Osteoblast (primary cell): ENCODE measurements around the gene UBE2E3. TPM values are rescaled to one million over a fixed set of nuclear protein-coding genes. Genes with fewer than 3 reads are reported as not detected.
A peak's percentile ranks its signal among the peaks of the same experiment; 100 is the strongest.

Experiments
- DNase-seq: peaks from one replicate; pipeline ENCODE4 v3.0.0; 2011; ENCODE audit warnings: low spot score, mixed read lengths; ENCODE audit not compliant: insufficient read length; ENCODE audit errors: missing footprints
- H2AFZ ChIP-seq: 2 replicates; pipeline ENCODE4 v1.6.0; 2011; ENCODE audit warnings: mild to moderate bottlenecking, low read length
- H3K27ac ChIP-seq: 2 replicates; pipeline ENCODE4 v1.5.1; 2011; ENCODE audit warnings: mild to moderate bottlenecking, low read depth, low read length, moderate library complexity
- H3K27me3 ChIP-seq: 2 replicates; pipeline ENCODE4 v1.6.0; 2012; ENCODE audit warnings: mild to moderate bottlenecking, control low read depth, inconsistent platforms, low read length, moderate library complexity; ENCODE audit not compliant: insufficient read depth
- H3K36me3 ChIP-seq: 2 replicates; pipeline ENCODE4 v1.5.1; 2011; ENCODE audit warnings: mild to moderate bottlenecking, low read length, control low read depth, moderate library complexity; ENCODE audit not compliant: insufficient read depth
- H3K4me1 ChIP-seq: 2 replicates; pipeline ENCODE4 v1.5.1; 2011; ENCODE audit warnings: mild to moderate bottlenecking, low read length, control low read depth, moderate library complexity; ENCODE audit not compliant: insufficient read depth
- H3K4me2 ChIP-seq: 2 replicates; pipeline ENCODE4 v1.6.0; 2011; ENCODE audit warnings: mild to moderate bottlenecking, low read length; ENCODE audit not compliant: insufficient read depth
- H3K4me3 ChIP-seq: fragments of 200-600 bp; sonication (generic); 3 replicates; pipeline ENCODE4 v1.5.1; 2012; ENCODE audit warnings: mild to moderate bottlenecking, low read length, inconsistent platforms; ENCODE audit not compliant: insufficient read depth
- H3K79me2 ChIP-seq: 2 replicates; pipeline ENCODE4 v1.6.0; 2012; ENCODE audit warnings: mild to moderate bottlenecking, low read length, control low read depth, inconsistent platforms; ENCODE audit not compliant: insufficient read depth
- H3K9me3 ChIP-seq: 2 replicates; pipeline ENCODE4 v1.5.1; 2011; ENCODE audit warnings: low read depth, low read length, control low read depth
- H4K20me1 ChIP-seq: 2 replicates; pipeline ENCODE4 v1.6.0; 2012; ENCODE audit warnings: mild to moderate bottlenecking, low read length, control low read depth; ENCODE audit not compliant: insufficient read depth
- CTCF ChIP-seq: IDR thresholded peaks from 2 replicates; pipeline ENCODE4 v1.5.1; 2011; ENCODE audit warnings: mild to moderate bottlenecking, low read depth, low read length, moderate library complexity; ENCODE audit errors: extremely low read depth
- total RNA-seq: library from RNA; depleted of rRNA; stranded (reverse); fragments of >200 nt; gene quantifications from 2 replicates; pipeline ENCODE4 v1.2.3, GENCODE V29; 2012

UBE2E3 gene
- total RNA-seq, 1 donor = 58.3 TPM

- H3K27me3 ChIP-seq = no peaks in the 10 kb centered on the region
- H4K20me1 ChIP-seq = peaks cover 6% of the 10 kb centered on the region
- peak overlapping the region; percentile 91 for H3K4me2 ChIP-seq
- H3K4me1 ChIP-seq = peaks cover 34% of the 10 kb centered on the region
- peak; percentile 83 for DNase-seq
- peak overlapping the region; percentile 86 for H3K4me3 ChIP-seq
- peaks cover 49% of the 10 kb centered on the region for H3K79me2 ChIP-seq
- H3K36me3 ChIP-seq = peaks cover 3% of the 10 kb centered on the region
- peak overlapping the region; percentile 56 for H2AFZ ChIP-seq
- TF ChIP-seq CTCF = no peak
- H3K9me3 ChIP-seq = no peaks in the 10 kb centered on the region
- peak overlapping the region; percentile 77 for H3K27ac ChIP-seq
Measured at GRCh38 chr2:180980943-180981911, 822 bp downstream of the UBE2E3 start.

- H4K20me1 ChIP-seq = peaks cover 6% of the 10 kb centered on the region
- H3K27me3 ChIP-seq = no peaks in the 10 kb centered on the region
- peak overlapping the region; percentile 91 for H3K4me2 ChIP-seq
- peaks cover 3% of the 10 kb centered on the region for H3K36me3 ChIP-seq
- peak overlapping the region; percentile 76 for H2AFZ ChIP-seq
- TF ChIP-seq CTCF = peak; percentile 46
- H3K79me2 ChIP-seq = peaks cover 74% of the 10 kb centered on the region
- no peaks in the 10 kb centered on the region for H3K9me3 ChIP-seq
- DNase-seq = peak; percentile 80
- peak overlapping the region; percentile 61 for H3K27ac ChIP-seq
- H3K4me3 ChIP-seq = peak overlapping the region; percentile 53
- peaks cover 35% of the 10 kb centered on the region for H3K4me1 ChIP-seq
Measured at GRCh38 chr2:180983468-180984242, 3.2 kb downstream of the UBE2E3 start.

GRCh38 chr2:180985771-180986395 lies 5.5 kb downstream of the UBE2E3 start:
- H3K9me3 ChIP-seq = no peaks in the 10 kb centered on the region
- no peaks in the 10 kb centered on the region for H3K27me3 ChIP-seq
- H3K4me3 ChIP-seq = no peak overlapping the region
- H2AFZ ChIP-seq = no peak overlapping the region
- DNase-seq = no peak
- peaks cover 34% of the 10 kb centered on the region for H3K4me1 ChIP-seq
- H3K36me3 ChIP-seq = peaks cover 11% of the 10 kb centered on the region
- H4K20me1 ChIP-seq = peaks cover 6% of the 10 kb centered on the region
- peak overlapping the region; percentile 10 for H3K27ac ChIP-seq
- H3K79me2 ChIP-seq = peaks cover 96% of the 10 kb centered on the region
- TF ChIP-seq CTCF = no peak
- H3K4me2 ChIP-seq = peak overlapping the region; percentile 23
